ENCODE measurements around the gene PHF12. TPM values are rescaled to one million over a fixed set of nuclear protein-coding genes. Genes with fewer than 3 reads are reported as not detected.

Gene PHF12
- total and polyA plus RNA-seq, 2 of the 4 experiments (the other 2 are of a cell fraction): 24.4 to 25.6 TPM

DNA sequence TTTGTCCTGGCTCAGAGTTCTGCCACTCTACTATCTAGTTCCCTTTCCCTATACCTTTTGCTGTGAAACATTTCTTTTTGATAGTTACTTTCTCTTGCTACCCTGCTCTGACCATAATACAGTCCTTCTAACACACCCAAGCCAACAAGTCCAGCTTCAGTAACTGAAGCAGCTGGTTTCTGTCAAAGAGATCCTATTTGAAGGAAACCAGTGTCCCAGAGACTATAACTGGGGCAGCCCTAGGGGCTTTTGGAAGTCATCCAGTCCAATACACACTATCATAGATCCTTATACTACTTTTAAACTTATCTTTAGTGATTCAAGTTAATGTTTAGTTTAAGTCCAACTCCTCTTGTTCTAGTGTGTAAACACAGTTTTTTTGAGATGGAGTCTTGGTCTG is 31.1 kb downstream of the PHF12 start:
- H3K23ac ChIP-seq (ENCODE audit: low read depth, low read length): no peak overlapping the region
- no peak overlapping the region for H2AK9ac ChIP-seq (replicated peaks; ENCODE audit: low read depth, low read length, poor library complexity)
- H3K4me2 ChIP-seq (ENCODE audit: low read depth, low read length): no peak overlapping the region
- DNase-seq: no peak
- no peak overlapping the region for H2BK5ac ChIP-seq (ENCODE audit: low read depth, low read length, poor library complexity, severe bottlenecking)
- H3K4me1 ChIP-seq (ENCODE audit: control insufficient read depth, insufficient read depth, low read length): peaks cover 3% of the 10 kb centered on the region
- no peak overlapping the region for H3K14ac ChIP-seq (replicated peaks; ENCODE audit: low read depth, low read length)
- no peak overlapping the region for H2BK20ac ChIP-seq (ENCODE audit: low read depth, low read length)
- CTCF ChIA-PET: no interaction called here
- H3K9ac ChIP-seq (ENCODE audit: low read depth, low read length): no peak overlapping the region
- H4K91ac ChIP-seq (ENCODE audit: insufficient read depth, low read depth, low read length): no peak overlapping the region
- H3K9me1 ChIP-seq (ENCODE audit: insufficient read depth, low read length): peaks cover 10% of the 10 kb centered on the region
- H3K36me3 ChIP-seq (ENCODE audit: control insufficient read depth, insufficient read depth, low read length): peaks cover 49% of the 10 kb centered on the region
- H3K18ac ChIP-seq (ENCODE audit: low read depth, low read length): no peak overlapping the region
- no peak overlapping the region for H3K27ac ChIP-seq (ENCODE audit: insufficient read depth, low read length)
- H2AK5ac ChIP-seq (ENCODE audit: low read depth, low read length): no peak overlapping the region
- no peak overlapping the region for H3K56ac ChIP-seq (ENCODE audit: extremely low read depth, insufficient read depth, low read length)
- H3K79me1 ChIP-seq (ENCODE audit: low read depth in 1 of 2, low read length in 2 of 2): peaks cover 53 to 64% of the 10 kb centered on the region in 2 experiments
- H4K8ac ChIP-seq (ENCODE audit: low read depth in 2 of 2, low read length in 2 of 2): no peak overlapping the region
- TF ChIP-seq CHD1 (IDR thresholded peaks at IDR 0.05; ENCODE audit: low read depth, low read length): no peak
- TF ChIP-seq NFE2L2 (IDR thresholded peaks at IDR 0.05; ENCODE audit: low read depth, low read length): no peak
- no peak for TF ChIP-seq RFX5 (IDR thresholded peaks at IDR 0.05; ENCODE audit: low read depth, low read length)
- TF ChIP-seq, protein P1, sequence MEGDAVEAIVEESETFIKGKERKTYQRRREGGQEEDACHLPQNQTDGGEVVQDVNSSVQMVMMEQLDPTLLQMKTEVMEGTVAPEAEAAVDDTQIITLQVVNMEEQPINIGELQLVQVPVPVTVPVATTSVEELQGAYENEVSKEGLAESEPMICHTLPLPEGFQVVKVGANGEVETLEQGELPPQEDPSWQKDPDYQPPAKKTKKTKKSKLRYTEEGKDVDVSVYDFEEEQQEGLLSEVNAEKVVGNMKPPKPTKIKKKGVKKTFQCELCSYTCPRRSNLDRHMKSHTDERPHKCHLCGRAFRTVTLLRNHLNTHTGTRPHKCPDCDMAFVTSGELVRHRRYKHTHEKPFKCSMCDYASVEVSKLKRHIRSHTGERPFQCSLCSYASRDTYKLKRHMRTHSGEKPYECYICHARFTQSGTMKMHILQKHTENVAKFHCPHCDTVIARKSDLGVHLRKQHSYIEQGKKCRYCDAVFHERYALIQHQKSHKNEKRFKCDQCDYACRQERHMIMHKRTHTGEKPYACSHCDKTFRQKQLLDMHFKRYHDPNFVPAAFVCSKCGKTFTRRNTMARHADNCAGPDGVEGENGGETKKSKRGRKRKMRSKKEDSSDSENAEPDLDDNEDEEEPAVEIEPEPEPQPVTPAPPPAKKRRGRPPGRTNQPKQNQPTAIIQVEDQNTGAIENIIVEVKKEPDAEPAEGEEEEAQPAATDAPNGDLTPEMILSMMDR (conservative IDR thresholded peaks at IDR 0.05; ENCODE audit: low read depth, low read length): no peak
- TF ChIP-seq RCOR1 (IDR thresholded peaks at IDR 0.05; ENCODE audit: insufficient replicate concordance, low read length): no peak
- TF ChIP-seq FOS (IDR thresholded peaks at IDR 0.05; ENCODE audit: low read depth, low read length): no peak
- TF ChIP-seq RAD21 (IDR thresholded peaks at IDR 0.05; ENCODE audit: low read length): no peak
- TF ChIP-seq, protein P2, sequence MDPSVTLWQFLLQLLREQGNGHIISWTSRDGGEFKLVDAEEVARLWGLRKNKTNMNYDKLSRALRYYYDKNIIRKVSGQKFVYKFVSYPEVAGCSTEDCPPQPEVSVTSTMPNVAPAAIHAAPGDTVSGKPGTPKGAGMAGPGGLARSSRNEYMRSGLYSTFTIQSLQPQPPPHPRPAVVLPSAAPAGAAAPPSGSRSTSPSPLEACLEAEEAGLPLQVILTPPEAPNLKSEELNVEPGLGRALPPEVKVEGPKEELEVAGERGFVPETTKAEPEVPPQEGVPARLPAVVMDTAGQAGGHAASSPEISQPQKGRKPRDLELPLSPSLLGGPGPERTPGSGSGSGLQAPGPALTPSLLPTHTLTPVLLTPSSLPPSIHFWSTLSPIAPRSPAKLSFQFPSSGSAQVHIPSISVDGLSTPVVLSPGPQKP (IDR thresholded peaks at IDR 0.05; ENCODE audit: borderline replicate concordance, low read depth, low read length): no peak
- no peak for TF ChIP-seq CEBPB (IDR thresholded peaks at IDR 0.05; ENCODE audit: low read depth, low read length)
- no peak for TF ChIP-seq MAZ (IDR thresholded peaks at IDR 0.05; ENCODE audit: borderline replicate concordance, low read depth, low read length)
- TF ChIP-seq, protein P3, sequence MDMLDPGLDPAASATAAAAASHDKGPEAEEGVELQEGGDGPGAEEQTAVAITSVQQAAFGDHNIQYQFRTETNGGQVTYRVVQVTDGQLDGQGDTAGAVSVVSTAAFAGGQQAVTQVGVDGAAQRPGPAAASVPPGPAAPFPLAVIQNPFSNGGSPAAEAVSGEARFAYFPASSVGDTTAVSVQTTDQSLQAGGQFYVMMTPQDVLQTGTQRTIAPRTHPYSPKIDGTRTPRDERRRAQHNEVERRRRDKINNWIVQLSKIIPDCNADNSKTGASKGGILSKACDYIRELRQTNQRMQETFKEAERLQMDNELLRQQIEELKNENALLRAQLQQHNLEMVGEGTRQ (IDR thresholded peaks at IDR 0.05; ENCODE audit: low read depth, low read length): no peak
- TF ChIP-seq BHLHE40 (IDR thresholded peaks at IDR 0.05; ENCODE audit: low read depth, low read length): no peak
- no peak for TF ChIP-seq SMC3 (IDR thresholded peaks at IDR 0.05; ENCODE audit: low read depth, low read length)
- no peak for TF ChIP-seq MAFK (IDR thresholded peaks at IDR 0.05; ENCODE audit: low read depth, low read length)
- intact Hi-C loops (cut with micrococcal nuclease): no loop called here
- H4K5ac ChIP-seq (ENCODE audit: low read depth, low read length): no peak overlapping the region
- no peak overlapping the region for H3K4me3 ChIP-seq (ENCODE audit: insufficient read depth, low read depth, low read length)
- H3K9me3 ChIP-seq (ENCODE audit: control insufficient read depth, insufficient read depth, low read length): no peaks in the 10 kb centered on the region
- in situ Hi-C loops (cut with MboI; ENCODE audit: low sequenced_read_pairs): no loop called here
- dilution Hi-C loops (cut with HindIII; ENCODE audit: low sequenced_read_pairs, unreplicated experiment): no loop called here
- no peak overlapping the region for H2BK120ac ChIP-seq (ENCODE audit: low read depth, low read length)
- ATAC-seq (ENCODE audit: low read depth): no peak
- no peak overlapping the region for H2AFZ ChIP-seq (replicated peaks; ENCODE audit: low read length, poor library complexity)
- POLR2A ChIA-PET (ENCODE audit: unreplicated experiment): no interaction called here
- no peak overlapping the region for H3K4ac ChIP-seq (ENCODE audit: low read depth, low read length)
- peaks cover 34% of the 10 kb centered on the region for H4K20me1 ChIP-seq (ENCODE audit: insufficient read depth, low read length)
- H3K27me3 ChIP-seq (ENCODE audit: control insufficient read depth, insufficient read depth, low read length): no peaks in the 10 kb centered on the region
- BruUV-seq (replicated peaks): no TSS peak
- no peak overlapping the region for H2BK15ac ChIP-seq (ENCODE audit: low read depth, low read length)
